ENCODE data around the gene IL10. TPM values are rescaled to one million over a fixed set of nuclear protein-coding genes. Genes with fewer than 3 reads are reported as not detected.
A peak's percentile ranks its signal among the peaks of the same experiment; 100 is the strongest.

The IL10 gene
- total and polyA plus RNA-seq, 7 donors, result 1.6 to 16.8 (median 5.4) TPM

GRCh38 chr1:206727981-206728696, 44.2 kb downstream of the IL10 start:
- no peak for TF ChIP-seq POLR2AphosphoS5 (IDR thresholded peaks at IDR 0.05)
- no peak for TF ChIP-seq POLR2A (IDR thresholded peaks at IDR 0.05)
- TF ChIP-seq CTCF (IDR thresholded peaks at IDR 0.05), result no peak
- TF ChIP-seq EP300 (IDR thresholded peaks at IDR 0.05), result no peak
- Histone ChIP-seq H3K27me3 (no peaks in the 10 kb centered on the region), H3K9me3 (no peaks in the 10 kb centered on the region), H3K36me3 (peaks cover 39 to 43% (median 42%) of the 10 kb centered on the region in 4 donors), H3K4me3 (no peak overlapping the region), H3K4me1 (peaks cover 0 to 62% (median 56%) of the 10 kb centered on the region in 4 donors), H3K27ac (no peak overlapping the region)
- 77 to 93% methylated on average over 8 of the region's 8 CpGs for WGBS, 2 donors
- intact Hi-C loops (cut with DNase I), result loop anchor here (5.0 kb wide), 1 partner anchor 184 kb away; no protein-coding TSS in a partner anchor
- DNase-seq, result no peak

DNA sequence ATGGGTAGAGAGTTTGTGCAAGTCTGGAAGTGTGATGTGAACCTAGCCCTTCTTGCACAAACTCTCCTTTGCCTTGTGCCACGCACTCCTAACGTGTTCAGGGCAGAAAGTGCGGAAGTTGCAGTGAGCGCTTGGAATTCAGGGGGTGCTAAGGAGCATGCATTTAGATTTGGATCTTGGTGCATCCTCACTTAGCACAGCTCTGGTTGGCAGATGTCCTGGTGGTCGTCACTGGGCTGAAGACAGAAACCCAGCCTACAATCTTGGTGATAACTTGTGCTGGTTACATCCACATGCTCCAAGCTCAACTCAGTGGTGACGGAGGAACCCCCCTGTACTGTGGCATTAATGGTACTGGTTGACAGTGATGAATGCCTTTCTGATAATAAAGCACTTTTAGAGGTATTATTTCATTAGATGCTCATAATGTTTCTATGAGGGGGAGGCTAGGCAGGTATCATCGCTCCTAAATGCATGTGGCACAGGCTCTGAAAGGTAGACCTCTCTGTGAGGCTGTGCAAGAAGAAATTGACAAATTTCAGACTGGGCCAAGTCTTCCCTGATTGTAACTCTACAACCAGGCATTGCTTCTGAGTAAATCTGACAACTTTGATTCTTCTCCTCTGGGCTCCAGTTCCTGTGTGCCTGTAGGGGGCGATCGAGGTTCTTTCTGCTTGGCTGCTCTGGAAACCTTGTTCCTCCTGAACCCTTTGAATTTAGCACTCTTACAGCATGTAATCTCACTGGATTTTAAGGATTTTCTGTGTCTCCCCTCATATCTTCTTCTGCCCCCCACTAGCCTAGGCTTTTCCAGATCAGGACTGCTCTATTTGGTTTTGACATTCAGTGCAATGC, 47.0 kb downstream of the IL10 start:
- peak overlapping the region in 1 of 4 donors; percentile 73 for H3K27ac ChIP-seq
- TF ChIP-seq POLR2A (IDR thresholded peaks at IDR 0.05), result no peak
- TF ChIP-seq EP300 (IDR thresholded peaks at IDR 0.05), result no peak
- peak in 1 of 4 experiments; percentile 42 for TF ChIP-seq CTCF (IDR thresholded peaks at IDR 0.05)
- WGBS, 2 donors, result 75 to 76% methylated on average over 9 of the region's 9 CpGs
- no peaks in the 10 kb centered on the region for H3K27me3 ChIP-seq
- no peak overlapping the region for H3K4me3 ChIP-seq
- intact Hi-C loops (cut with DNase I), result loop anchor here (5.0 kb wide), 1 partner anchor 187 kb away; no protein-coding TSS in a partner anchor
- H3K4me1 ChIP-seq, result peaks cover 0 to 84% (median 72%) of the 10 kb centered on the region in 4 donors
- no peaks in the 10 kb centered on the region for H3K9me3 ChIP-seq
- DNase-seq, result peak; percentile 63
- H3K36me3 ChIP-seq, result peaks cover 12 to 15% (median 13%) of the 10 kb centered on the region in 4 donors

DNA sequence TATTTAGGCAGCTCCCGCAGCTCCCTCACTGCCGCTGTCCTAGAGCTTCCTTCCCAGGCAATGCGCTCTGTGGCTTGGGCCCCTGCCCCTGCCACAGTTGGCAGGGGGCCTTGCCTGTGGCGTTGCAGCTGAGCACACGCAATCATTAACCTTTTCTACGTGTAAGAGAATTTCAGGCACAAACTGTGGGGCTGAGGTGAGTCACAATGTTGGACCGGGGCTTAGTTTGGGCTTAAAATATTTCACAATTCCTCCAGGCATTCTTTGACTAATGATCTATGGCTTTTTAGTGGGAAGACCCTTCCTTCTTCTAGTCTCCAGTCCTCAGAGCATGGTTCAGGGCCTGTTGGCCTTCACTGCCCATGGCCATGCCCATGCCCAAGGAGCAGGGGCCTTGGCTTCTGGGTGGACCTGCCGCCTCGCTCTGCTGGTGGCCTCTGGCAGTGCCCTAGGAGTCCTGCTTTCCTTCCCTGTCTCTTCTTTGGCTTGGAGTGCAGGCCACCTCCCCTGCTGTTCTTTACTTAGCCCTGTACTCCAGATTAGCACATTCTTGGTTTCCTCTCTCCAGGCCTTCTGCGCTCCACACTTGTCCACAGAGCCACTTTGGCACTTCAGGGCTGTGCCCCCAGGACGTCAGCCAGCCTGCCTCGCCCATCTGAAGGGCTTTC, 48.4 kb downstream of the IL10 start:
- H3K4me3 ChIP-seq, result no peak overlapping the region
- intact Hi-C loops (cut with DNase I), result no loop called here
- TF ChIP-seq POLR2AphosphoS5 (IDR thresholded peaks at IDR 0.05) (peak; percentile 12 to 31 (median 16)), POLR2A (IDR thresholded peaks at IDR 0.05) (no peak), CTCF (IDR thresholded peaks at IDR 0.05) (peak in 1 of 4 experiments; percentile 34)
- peaks cover 0 to under 1% (median under 1%) of the 10 kb centered on the region in 4 donors for H3K36me3 ChIP-seq
- H3K4me1 ChIP-seq, result peaks cover 0 to 93% (median 80%) of the 10 kb centered on the region in 4 donors
- 58 to 62% methylated on average over 12 of the region's 12 CpGs for WGBS, 2 donors
- H3K27ac ChIP-seq, result peak overlapping the region; percentile 67 to 75 (median 70)
- no peaks in the 10 kb centered on the region for H3K27me3 ChIP-seq
- peak; percentile 79 for DNase-seq
- no peaks in the 10 kb centered on the region for H3K9me3 ChIP-seq

- DNase-seq, result peak; percentile 64
- H3K9me3 ChIP-seq, result no peaks in the 10 kb centered on the region
- peak overlapping the region; percentile 67 to 75 (median 70) for H3K27ac ChIP-seq
- no peaks in the 10 kb centered on the region for H3K27me3 ChIP-seq
- WGBS, 2 donors, result 86% methylated on average over 4 of the region's 4 CpGs
- no peaks in the 10 kb centered on the region for H3K36me3 ChIP-seq
- H3K4me3 ChIP-seq, result no peak overlapping the region
- intact Hi-C loops (cut with DNase I), result no loop called here
- TF ChIP-seq POLR2AphosphoS5 (IDR thresholded peaks at IDR 0.05) (no peak), CTCF (IDR thresholded peaks at IDR 0.05) (no peak), POLR2A (IDR thresholded peaks at IDR 0.05) (no peak), EP300 (IDR thresholded peaks at IDR 0.05) (no peak)
- H3K4me1 ChIP-seq, result peaks cover 0 to 90% (median 76%) of the 10 kb centered on the region in 4 donors
Measured at GRCh38 chr1:206723462-206723804, 48.9 kb downstream of the IL10 start.

Data from sigmoid colon (tissue), 7 donors.